Activated gamma-delta T cell treated with anti-CD3 and anti-CD28 coated beads, Interleukin-2, amount 50 U/mL, for 16 hours (primary cell): Measurements from ENCODE around the gene SEC11A.
"Not testable (repeated sequence)": the region's sequence is repeated elsewhere in the genome, so short reads cannot be mapped to it uniquely, and the experiment has no call there.

Source experiments
- DNase-seq: peaks from one replicate; pipeline ENCODE4 v3.0.0-alpha.2; 2020; ENCODE audit warnings: low read depth

Gene SEC11A

DNA sequence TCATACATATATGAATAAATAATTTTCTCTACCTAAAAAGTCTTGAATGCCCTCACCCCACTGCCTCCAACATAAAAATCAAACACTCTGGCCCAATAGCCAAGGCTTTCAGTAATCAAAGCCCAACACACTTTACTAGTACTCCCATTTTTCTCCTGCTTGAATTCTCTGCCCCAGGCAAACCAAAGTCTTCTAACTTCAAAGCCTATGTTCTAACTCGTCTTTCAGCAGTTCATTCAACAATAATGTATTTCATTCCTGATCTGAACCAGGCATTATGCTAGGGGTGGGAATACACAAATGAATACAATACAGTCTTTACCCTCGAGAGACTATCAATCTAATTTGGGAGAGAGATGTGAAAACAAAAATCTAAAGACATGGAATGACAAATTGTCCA, 21.1 kb upstream of the SEC11A start:
- DNase-seq: no peak

DNA sequence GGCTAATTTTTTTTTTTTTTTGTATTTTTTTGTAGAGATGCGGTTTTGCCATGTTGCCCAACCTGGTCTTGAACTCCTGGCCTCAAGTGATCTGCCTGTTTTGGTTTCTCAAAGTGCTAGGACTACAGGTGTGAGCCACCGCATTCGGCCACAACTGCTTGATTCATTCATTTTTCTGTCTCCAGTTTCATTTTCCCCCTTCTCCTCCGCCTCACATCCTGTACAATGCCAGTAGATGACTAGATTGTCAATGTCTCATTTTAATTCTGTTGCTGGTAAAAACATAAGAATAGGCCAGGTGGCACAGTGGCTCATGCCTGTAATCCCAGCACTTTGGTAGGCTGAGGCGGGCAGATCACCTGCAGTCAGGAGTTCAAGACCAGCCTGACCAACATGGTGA, 20.4 kb upstream of the SEC11A start:
- peak; percentile 51 for DNase-seq

DNA sequence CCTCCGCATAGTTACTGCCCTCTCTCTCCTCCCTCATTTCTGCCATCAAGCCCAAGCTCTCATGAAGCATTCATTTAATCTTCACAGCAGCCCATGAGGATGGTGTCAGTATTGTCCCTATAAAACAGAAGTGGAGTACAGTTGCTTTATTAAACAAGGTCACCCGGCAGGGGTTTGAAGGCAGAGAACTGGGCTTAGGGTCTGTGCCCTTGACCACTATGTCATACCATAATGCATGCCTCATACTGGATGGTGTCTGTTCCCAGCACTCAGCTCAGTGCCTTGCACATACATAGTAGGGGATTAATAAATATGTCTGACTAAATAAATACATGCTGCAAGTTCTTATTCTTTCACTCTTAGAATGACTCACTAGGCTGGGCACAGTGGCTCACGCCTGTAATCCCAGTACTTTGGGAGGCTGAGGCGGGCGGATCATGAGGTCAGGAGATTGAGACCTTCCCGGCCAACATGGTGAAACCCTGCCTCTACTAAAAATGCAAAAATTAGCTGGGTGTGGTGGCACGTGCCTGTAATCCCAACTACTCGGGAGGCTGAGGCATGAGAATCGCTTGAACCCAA, 19.6 kb upstream of the SEC11A start:
- DNase-seq: not testable (repeated sequence)

DNA sequence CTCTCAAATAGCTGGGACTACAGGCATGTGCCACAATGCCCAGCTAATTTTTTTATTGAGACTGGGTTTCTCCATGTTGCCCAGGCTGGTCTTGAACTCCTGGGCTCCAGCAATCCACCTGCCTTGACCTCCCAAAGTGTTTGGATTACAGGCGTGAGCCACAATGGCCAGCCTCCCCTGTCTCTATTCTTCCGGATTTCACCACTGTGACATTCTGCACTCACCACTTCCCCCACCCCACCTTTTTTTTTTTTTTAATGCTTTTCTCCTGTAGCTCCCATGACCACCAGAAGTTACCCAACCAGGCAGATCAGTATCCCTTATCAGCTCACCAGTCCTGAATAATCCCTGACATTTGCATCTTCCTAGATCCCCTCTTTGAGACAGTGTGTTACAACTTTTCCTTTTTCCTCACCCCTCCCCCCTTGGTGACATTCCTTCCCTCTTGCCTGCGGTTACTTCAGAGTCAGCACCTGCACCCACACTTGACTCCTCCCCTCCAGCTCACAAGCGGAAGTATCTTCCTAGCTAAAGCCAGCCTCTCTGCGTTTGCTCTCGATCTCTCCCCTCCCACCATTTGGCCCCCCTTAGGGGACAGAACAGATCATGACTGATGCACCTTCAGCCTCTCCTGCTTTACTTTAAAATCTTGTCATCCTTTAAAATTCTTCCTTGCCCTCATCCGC, 19.0 kb upstream of the SEC11A start:
- DNase-seq: peak; percentile 49

DNA sequence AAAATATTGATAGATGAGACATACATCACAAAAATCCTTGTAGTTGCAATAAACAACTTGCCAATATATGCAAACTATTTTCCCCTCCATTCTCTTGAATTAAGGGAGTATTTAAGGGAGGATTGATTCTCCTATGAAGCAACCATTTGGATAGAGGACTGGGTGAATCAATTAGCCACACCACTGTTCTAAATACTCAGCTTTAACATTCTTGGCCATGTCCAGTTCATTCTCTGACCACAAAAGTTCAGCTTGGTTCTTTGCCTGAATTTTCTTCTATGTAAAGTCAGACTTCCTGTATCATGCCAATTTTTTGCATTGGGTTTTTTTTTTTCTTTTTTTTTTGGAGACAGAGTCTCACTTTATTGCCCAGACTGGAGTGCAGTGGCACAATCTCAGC, 15.8 kb upstream of the SEC11A start:
- DNase-seq: no peak

- DNase-seq: no peak
Observed at GRCh38 chr15:84727429-84727828, 11.5 kb upstream of the SEC11A start.

- DNase-seq: no peak
Observed at GRCh38 chr15:84725001-84725491, 9.1 kb upstream of the SEC11A start.

DNA sequence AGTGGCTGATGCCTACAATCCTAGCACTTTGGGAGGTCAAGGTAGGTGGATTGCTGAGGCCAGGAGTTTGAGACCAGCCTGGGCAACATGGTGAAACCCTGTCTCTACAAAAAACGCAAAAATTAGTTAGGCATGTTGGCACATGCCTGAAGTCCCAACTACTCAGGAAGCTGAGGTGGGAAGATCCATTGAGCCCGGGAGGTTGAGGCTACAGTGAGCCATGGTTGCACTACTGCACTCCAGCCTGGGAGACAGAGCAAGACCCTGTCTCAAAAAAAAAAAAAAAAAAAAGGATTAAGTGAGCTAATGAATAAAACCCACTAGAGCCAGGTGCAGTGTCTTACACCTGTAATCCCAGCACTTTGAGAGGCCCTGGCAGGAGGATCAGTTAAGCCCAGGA, 6.7 kb upstream of the SEC11A start:
- no peak for DNase-seq

- no peak for DNase-seq
Observed at GRCh38 chr15:84721371-84721770, 5.4 kb upstream of the SEC11A start.

- no peak for DNase-seq
Observed at GRCh38 chr15:84715441-84716035, 401 bp downstream of the SEC11A start.

- no peak for DNase-seq
Observed at GRCh38 chr15:84714821-84715220, 1.1 kb downstream of the SEC11A start.

GRCh38 chr15:84714372-84714771, 1.6 kb downstream of the SEC11A start:
- no peak for DNase-seq

GRCh38 chr15:84703808-84704207, 12.1 kb downstream of the SEC11A start:
- DNase-seq: no peak

DNA sequence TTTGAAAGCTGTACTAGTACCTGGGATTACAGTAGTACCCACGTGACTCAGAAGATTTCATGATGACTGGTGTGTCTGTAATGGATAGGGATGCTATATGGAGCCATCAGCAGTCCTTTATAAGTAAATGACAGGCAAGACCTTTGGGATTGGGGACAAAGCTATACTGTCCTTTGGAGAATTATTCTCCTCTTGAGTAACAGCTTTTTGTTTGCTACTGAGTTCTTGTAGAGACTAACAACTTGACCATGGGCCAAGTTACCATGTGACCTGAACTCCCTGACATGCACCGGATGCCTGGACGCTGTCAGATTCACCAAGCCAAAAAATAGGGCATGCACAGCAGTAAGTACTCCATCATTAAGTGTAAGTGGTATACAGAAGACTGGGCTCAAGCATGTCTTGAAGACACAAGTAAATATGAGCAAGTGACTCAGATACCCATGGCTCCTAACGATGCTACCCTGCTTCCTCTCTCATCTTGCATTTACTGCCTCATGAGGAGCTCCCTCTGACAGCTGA, 12.9 kb downstream of the SEC11A start:
- DNase-seq: no peak

- no peak for DNase-seq
Observed at GRCh38 chr15:84699538-84700191, 16.3 kb downstream of the SEC11A start.

DNA sequence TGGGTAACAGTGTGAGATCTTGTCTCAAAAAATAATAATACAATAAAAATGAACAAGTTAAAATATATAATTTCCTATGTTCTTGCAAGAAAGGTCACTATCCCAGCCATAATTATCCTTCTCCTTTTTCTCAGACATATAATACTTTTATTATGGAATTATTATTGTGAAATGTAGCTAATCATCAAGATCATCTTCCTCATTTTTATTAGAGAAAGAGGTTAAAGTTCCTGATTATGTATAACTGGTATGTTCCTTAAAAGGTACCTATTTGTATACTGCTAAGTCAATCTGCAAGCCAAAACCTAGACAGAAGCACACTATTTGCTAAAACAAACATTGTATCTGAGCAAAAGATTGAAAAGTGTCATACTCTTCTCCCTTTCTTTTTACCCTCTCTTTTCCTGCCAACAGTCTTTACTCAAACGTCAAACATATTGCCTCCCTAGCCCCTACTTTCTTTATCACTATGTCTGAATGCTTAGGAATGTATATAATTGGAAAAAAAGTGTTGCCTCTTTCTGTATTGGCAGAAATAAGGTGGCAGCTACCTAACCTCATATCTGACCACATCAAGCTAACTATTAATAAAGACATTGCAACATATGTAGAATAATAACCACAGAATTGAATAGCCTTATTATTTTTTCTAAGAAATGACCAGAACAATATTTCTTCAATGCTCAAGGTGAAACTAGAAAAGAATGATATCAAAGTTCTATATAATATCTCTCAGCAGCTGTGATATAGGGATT, 18.5 kb downstream of the SEC11A start:
- DNase-seq: no peak

- no peak for DNase-seq
Observed at GRCh38 chr15:84696757-84697156, 19.2 kb downstream of the SEC11A start.

GRCh38 chr15:84690342-84690741, 25.6 kb downstream of the SEC11A start:
- DNase-seq: no peak

- no peak for DNase-seq
Observed at GRCh38 chr15:84689858-84690257, 26.1 kb downstream of the SEC11A start.

DNA sequence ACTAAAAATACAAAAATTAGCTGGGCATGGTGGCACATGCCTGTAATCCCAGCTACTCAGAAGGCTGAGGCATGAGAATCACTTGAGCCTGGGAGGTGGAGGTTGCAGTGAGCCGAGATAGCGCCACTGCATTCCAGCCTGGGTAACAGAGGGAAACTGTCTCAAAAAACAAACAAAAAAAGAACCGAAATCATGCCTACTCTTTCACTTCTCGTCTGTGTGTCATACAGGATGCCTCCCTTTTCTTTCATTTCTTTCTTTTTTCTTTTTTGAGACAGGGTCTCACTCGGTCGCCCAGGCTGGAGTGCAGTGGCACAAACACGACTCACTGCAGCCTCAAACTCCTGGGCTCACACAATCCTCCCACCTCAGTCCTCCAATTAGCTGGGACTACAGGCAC, 29.5 kb downstream of the SEC11A start:
- DNase-seq: not testable (repeated sequence)

- DNase-seq: no peak
Observed at GRCh38 chr15:84685304-84685703, 30.6 kb downstream of the SEC11A start.

- DNase-seq: no peak
Observed at GRCh38 chr15:84684092-84684491, 31.8 kb downstream of the SEC11A start.
